GM12878 (cell line): ENCODE measurements around the gene NFIL3. TPM values are rescaled to one million over a fixed set of nuclear protein-coding genes. Genes with fewer than 3 reads are reported as not detected.
A peak's percentile ranks its signal among the peaks of the same experiment; 100 is the strongest.

Source experiments
- ATF2 ChIP-seq: IDR thresholded peaks from 2 replicates; pipeline ENCODE4 v1.6.1; 2012; ENCODE audit warnings: low read length, inconsistent platforms
- ATF3 ChIP-seq: IDR thresholded peaks from 2 replicates; pipeline ENCODE4 v1.6.1; 2011; ENCODE audit warnings: low read depth, mild to moderate bottlenecking, low read length, moderate library complexity, borderline replicate concordance; ENCODE audit errors: extremely low read depth
- CREB1 ChIP-seq: IDR thresholded peaks from 2 replicates; pipeline ENCODE4 v1.6.1; 2012; ENCODE audit warnings: low read depth, mild to moderate bottlenecking, inconsistent platforms
- ESRRA ChIP-seq: IDR thresholded peaks from 2 replicates; pipeline ENCODE4 v1.6.1; 2012; ENCODE audit warnings: mild to moderate bottlenecking, low read length, improper control_type of control experiment
- HDGF ChIP-seq: fragments of 450-650 bp; IDR thresholded peaks from 2 replicates; pipeline ENCODE4 v1.6.1; 2016; ENCODE audit warnings: antibody characterized with exemption
- MEF2B ChIP-seq: fragments of 450-650 bp; IDR thresholded peaks from 2 replicates; pipeline ENCODE4 v1.6.1; 2018; ENCODE audit warnings: mild to moderate bottlenecking, moderate library complexity; ENCODE audit not compliant: partially characterized antibody, poor library complexity, severe bottlenecking
- NFYB ChIP-seq: IDR thresholded peaks from 2 replicates; pipeline ENCODE4 v1.6.1; 2011; ENCODE audit warnings: low read depth, mild to moderate bottlenecking, low read length, improper control_type of control experiment, moderate library complexity; ENCODE audit not compliant: insufficient read depth
- NKRF ChIP-seq: fragments of 450-650 bp; conservative IDR thresholded peaks from 2 replicates; pipeline ENCODE4 v1.6.1; 2017; ENCODE audit warnings: mild to moderate bottlenecking, moderate library complexity
- PAX8 ChIP-seq: fragments of 450-650 bp; IDR thresholded peaks from 2 replicates; pipeline ENCODE4 v1.6.1; 2017; ENCODE audit warnings: mild to moderate bottlenecking, moderate library complexity
- POU2F2 ChIP-seq: IDR thresholded peaks from 3 replicates; pipeline ENCODE4 v1.6.1; 2011; ENCODE audit warnings: low read depth, mild to moderate bottlenecking, low read length, borderline replicate concordance
- REST ChIP-seq: IDR thresholded peaks from 2 replicates; pipeline ENCODE4 v1.6.1; 2012; ENCODE audit warnings: mild to moderate bottlenecking, low read depth, low read length
- SIX5 ChIP-seq: IDR thresholded peaks from 2 replicates; pipeline ENCODE4 v1.6.1; 2011; ENCODE audit warnings: mild to moderate bottlenecking, low read depth, low read length, moderate library complexity; ENCODE audit not compliant: severe bottlenecking
- SP1 ChIP-seq: IDR thresholded peaks from one replicate; pipeline ENCODE4 v1.6.1; 2011; ENCODE audit warnings: low read depth, low read length
- TARDBP ChIP-seq: IDR thresholded peaks from 2 replicates; pipeline ENCODE4 v1.6.1; 2016; ENCODE audit warnings: borderline replicate concordance
- YBX1 ChIP-seq: fragments of 450-650 bp; IDR thresholded peaks from 2 replicates; pipeline ENCODE4 v1.6.1; 2016; ENCODE audit warnings: antibody characterized with exemption
- ZBTB40 ChIP-seq: fragments of 450-650 bp; IDR thresholded peaks from 2 replicates; pipeline ENCODE4 v1.6.1; 2016; ENCODE audit warnings: mild to moderate bottlenecking, moderate library complexity, borderline replicate concordance
- ZNF24 ChIP-seq: fragments of 450-650 bp; IDR thresholded peaks from 2 replicates; pipeline ENCODE4 v1.6.1; 2017; ENCODE audit warnings: antibody characterized with exemption, mild to moderate bottlenecking
- ZNF622 ChIP-seq: fragments of 450-650 bp; IDR thresholded peaks from 2 replicates; pipeline ENCODE4 v1.6.1; 2017; ENCODE audit warnings: mild to moderate bottlenecking, inconsistent platforms
- ZSCAN29 ChIP-seq: fragments of 450-650 bp; IDR thresholded peaks from 2 replicates; pipeline ENCODE4 v1.6.1; 2017; ENCODE audit warnings: mild to moderate bottlenecking, moderate library complexity
- polyA plus RNA-seq, 11 experiments: library from polyadenylated mRNA; depleted of rRNA in 4 of 11; unstranded in 6 of 11; stranded (reverse) in 5 of 11; fragments of >200 nt; fragmentation: Nextera tagmentation in 4 of 11; fragmentation: Illumina TruSeq in 1 of 11; extraction: Ambion mirVana in 4 of 11; extraction: Trizol in 1 of 11; gene quantifications; 1 replicate in 1 of 11; 2 replicates in 10 of 11; pipeline versions ENCODE4 v1.2.1 to v1.2.3, GENCODE V29; 2011 to 2016; ENCODE audit warnings: inconsistent platforms in 2 of 11, missing spikeins in 2 of 11, low read depth in 1 of 11
- total RNA-seq, 4 experiments: library from RNA; depleted of rRNA in 3 of 4; stranded (reverse); fragments of >200 nt in 3 of 4; fragmentation: Illumina TruSeq in 1 of 4; extraction: Trizol in 1 of 4; gene quantifications; 2 replicates each; pipeline versions ENCODE4 v1.2.1 to v1.2.3, GENCODE V29; 2013 to 2021

The NFIL3 gene
- total and polyA plus RNA-seq, 10 of the 15 experiments (the other 5 are each of a cell fraction or from before 2014, with no cell fraction given), result 0.18 to 1.0 (median 0.36) TPM; not detected in 3

- TF ChIP-seq NKRF (peak; percentile 83), ZSCAN29 (no peak), ESRRA (no peak), REST (no peak), TARDBP (no peak), YBX1 (no peak), PAX8 (no peak), ATF3 (no peak), POU2F2 (0 out of 3 replicates have a peak, but pooled peaks have one; percentile 28), HDGF (no peak), CREB1 (peak; percentile 76; the same call in 1 of the 2 replicates), ZNF622 (no peak), SP1 (peak; percentile 27), MEF2B (peak; percentile 50), SIX5 (peak; percentile 4), ZBTB40 (no peak), ATF2 (no peak), NFYB (no peak), ZNF24 (no peak)
Observed at GRCh38 chr9:91361291-91362050, 62.2 kb downstream of the NFIL3 start, which contains the start of gene AUH (continued).
